H9 (cell line): Measurements from ENCODE around the gene ZNF385D. TPM values are rescaled to one million over a fixed set of nuclear protein-coding genes. Genes with fewer than 3 reads are reported as not detected.

Source experiments
- DNase-seq: peaks from one replicate; pipeline ENCODE4 v3.0.0-alpha.2; 2017
- H2AFZ ChIP-seq: one replicate; pipeline ENCODE4 v1.6.1; 2013; ENCODE audit warnings: mild to moderate bottlenecking, low read length, control low read depth, moderate library complexity
- H2AK5ac ChIP-seq: 2 replicates; pipeline ENCODE4 v1.6.1; 2013; ENCODE audit warnings: low read length, control low read depth, mixed read lengths; ENCODE audit not compliant: insufficient read length
- H2BK120ac ChIP-seq: one replicate; pipeline ENCODE4 v1.6.1; 2013; ENCODE audit warnings: low read depth, mild to moderate bottlenecking, low read length, control low read depth, inconsistent platforms; ENCODE audit not compliant: poor library complexity, severe bottlenecking
- H2BK12ac ChIP-seq: 2 replicates; pipeline ENCODE4 v1.6.1; 2013; ENCODE audit warnings: low read length, control low read depth, mixed read lengths, low read depth; ENCODE audit not compliant: insufficient read length
- H2BK15ac ChIP-seq: 2 replicates; pipeline ENCODE4 v1.6.1; 2013; ENCODE audit warnings: low read depth, low read length, control low read depth
- H2BK20ac ChIP-seq: one replicate; pipeline ENCODE4 v1.6.1; 2013; ENCODE audit warnings: low read depth, mild to moderate bottlenecking, low read length, control low read depth, inconsistent platforms; ENCODE audit not compliant: poor library complexity, severe bottlenecking
- H2BK5ac ChIP-seq: 2 replicates; pipeline ENCODE4 v1.6.1; 2013; ENCODE audit warnings: low read length, control low read depth, mixed read lengths; ENCODE audit not compliant: insufficient read length
- H3K14ac ChIP-seq: 2 replicates; pipeline ENCODE4 v1.6.1; 2013; ENCODE audit warnings: low read length, control low read depth; ENCODE audit not compliant: insufficient read depth
- H3K18ac ChIP-seq: 2 replicates; pipeline ENCODE4 v1.6.1; 2013; ENCODE audit warnings: low read depth, mild to moderate bottlenecking, mixed read lengths, low read length, control low read depth; ENCODE audit not compliant: insufficient read length
- H3K23ac ChIP-seq: 2 replicates; pipeline ENCODE4 v1.6.1; 2013; ENCODE audit warnings: low read length, control low read depth, mixed read lengths, low read depth; ENCODE audit not compliant: insufficient read length
- H3K23me2 ChIP-seq: 2 replicates; pipeline ENCODE4 v1.6.1; 2013; ENCODE audit warnings: low read depth, mild to moderate bottlenecking, mixed read lengths, low read length, control low read depth; ENCODE audit not compliant: insufficient read length, poor library complexity, severe bottlenecking
- H3K27ac ChIP-seq: 2 replicates; pipeline ENCODE4 v1.5.1; 2013; ENCODE audit warnings: low read length, control low read depth, mixed read lengths, low read depth; ENCODE audit not compliant: insufficient read length
- H3K27me3 ChIP-seq: 2 replicates; pipeline ENCODE4 v1.6.1; 2013; ENCODE audit warnings: low read length, control low read depth, inconsistent platforms; ENCODE audit not compliant: insufficient read depth
- H3K4ac ChIP-seq: 2 replicates; pipeline ENCODE4 v1.6.1; 2013; ENCODE audit warnings: low read depth, mild to moderate bottlenecking, control low read depth, inconsistent platforms, low read length, moderate library complexity
- H3K4me1 ChIP-seq: 2 replicates; pipeline ENCODE4 v1.6.1; 2013; ENCODE audit warnings: low read length, control low read depth, inconsistent platforms; ENCODE audit not compliant: insufficient read depth
- H3K4me2 ChIP-seq: 2 replicates; pipeline ENCODE4 v1.6.1; 2013; ENCODE audit warnings: low read length, control low read depth, mixed read lengths; ENCODE audit not compliant: insufficient read length, insufficient read depth
- H3K56ac ChIP-seq: 2 replicates; pipeline ENCODE4 v1.6.1; 2013; ENCODE audit warnings: low read depth, mild to moderate bottlenecking, mixed read lengths, low read length, control low read depth; ENCODE audit not compliant: insufficient read length
- H3K79me1 ChIP-seq: 2 replicates; pipeline ENCODE4 v1.6.1; 2013; ENCODE audit warnings: low read depth, mild to moderate bottlenecking, moderate library complexity, low read length, control low read depth, inconsistent platforms; ENCODE audit not compliant: insufficient read depth, poor library complexity, severe bottlenecking
- H3K79me2 ChIP-seq: 2 replicates; pipeline ENCODE4 v1.6.1; 2013; ENCODE audit warnings: low read length, control low read depth, inconsistent platforms; ENCODE audit not compliant: insufficient read depth
- H3K9ac ChIP-seq: 2 replicates; pipeline ENCODE4 v1.6.1; 2013; ENCODE audit warnings: low read length, control low read depth, mixed read lengths; ENCODE audit not compliant: insufficient read length; ENCODE audit errors: extremely low read depth
- H3K9me3 ChIP-seq: one replicate; pipeline ENCODE4 v1.6.1; 2013; ENCODE audit warnings: low read depth, low read length, inconsistent platforms; ENCODE audit not compliant: control insufficient read depth
- H3T11ph ChIP-seq: one replicate; pipeline ENCODE4 v1.6.1; 2013; ENCODE audit warnings: mild to moderate bottlenecking, low read length, control low read depth, inconsistent platforms
- H4K20me1 ChIP-seq: one replicate; pipeline ENCODE4 v1.6.1; 2013; ENCODE audit not compliant: control insufficient read depth, insufficient read length, insufficient read depth
- H4K5ac ChIP-seq: 2 replicates; pipeline ENCODE4 v1.6.1; 2013; ENCODE audit warnings: low read depth, mild to moderate bottlenecking, mixed read lengths, low read length, control low read depth; ENCODE audit not compliant: insufficient read length
- H4K8ac ChIP-seq: replicated peaks from 2 replicates; pipeline ENCODE4 v1.6.1; 2013; ENCODE audit warnings: low read length, control low read depth, mixed read lengths, low read depth; ENCODE audit not compliant: insufficient read length
- H4K91ac ChIP-seq: 2 replicates; pipeline ENCODE4 v1.6.1; 2013; ENCODE audit warnings: low read depth, mild to moderate bottlenecking, moderate library complexity, mixed read lengths, low read length, control low read depth; ENCODE audit not compliant: insufficient read length
- H3K27ac Mint-ChIP-seq, 3 experiments: 2 replicates in 2 of 3; 3 replicates in 1 of 3; pipeline ENCODE4 v1.8.0; 2020 to 2021; ENCODE audit warnings: mixed read lengths in 3 of 3, mild to moderate bottlenecking in 1 of 3, moderate library complexity in 1 of 3
- H3K27me3 Mint-ChIP-seq: 2 replicates; pipeline ENCODE4 v1.8.0; 2021; ENCODE audit warnings: low read depth, mild to moderate bottlenecking, moderate library complexity, mixed read lengths
- H3K36me3 Mint-ChIP-seq, 3 experiments: 2 replicates in 2 of 3; 3 replicates in 1 of 3; pipeline ENCODE4 v1.8.0; 2020 to 2021; ENCODE audit warnings: low read depth in 3 of 3, mixed read lengths in 3 of 3; ENCODE audit not compliant: insufficient read depth in 1 of 3
- H3K4me1 Mint-ChIP-seq, 2 experiments: 2 replicates each; pipeline ENCODE4 v1.8.0; 2020; ENCODE audit warnings: mixed read lengths in 2 of 2
- H3K4me3 Mint-ChIP-seq, 2 experiments: 2 replicates in 1 of 2; 3 replicates in 1 of 2; pipeline ENCODE4 v1.8.0; 2020 to 2021; ENCODE audit warnings: mild to moderate bottlenecking in 2 of 2, mixed read lengths in 2 of 2, moderate library complexity in 1 of 2
- H3K9me3 Mint-ChIP-seq, 2 experiments: 2 replicates in 1 of 2; 3 replicates in 1 of 2; pipeline ENCODE4 v1.8.0; 2020; ENCODE audit warnings: mild to moderate bottlenecking in 2 of 2, mixed read lengths in 2 of 2, moderate library complexity in 1 of 2
- WGBS: extraction: QIAGEN DNeasy Blood & Tissue Kit; methylation state at CpG from one replicate; pipeline ENCODE4 v1.1.7; 2013; ENCODE audit warnings: missing lambda C conversion rate, low lambda C conversion rate, mixed read lengths; ENCODE audit not compliant: insufficient read length; ENCODE audit errors: extremely low coverage; 5-methylcytosine and 5-hydroxymethylcytosine counted together
- total RNA-seq: library from RNA; stranded (reverse); gene quantifications from 2 replicates; pipeline ENCODE4 v1.2.1, GENCODE V29; 2021
- TF ChIP-seq, protein P1 (sequence below): fragments of 200-600 bp; sonication (generic); conservative IDR thresholded peaks from 3 replicates; pipeline ENCODE4 v1.8.0; 2021; ENCODE audit warnings: antibody characterized with exemption, mild to moderate bottlenecking

ZNF385D gene
- total RNA-seq, 1 experiment from 2014 or later: 1.5 TPM

DNA sequence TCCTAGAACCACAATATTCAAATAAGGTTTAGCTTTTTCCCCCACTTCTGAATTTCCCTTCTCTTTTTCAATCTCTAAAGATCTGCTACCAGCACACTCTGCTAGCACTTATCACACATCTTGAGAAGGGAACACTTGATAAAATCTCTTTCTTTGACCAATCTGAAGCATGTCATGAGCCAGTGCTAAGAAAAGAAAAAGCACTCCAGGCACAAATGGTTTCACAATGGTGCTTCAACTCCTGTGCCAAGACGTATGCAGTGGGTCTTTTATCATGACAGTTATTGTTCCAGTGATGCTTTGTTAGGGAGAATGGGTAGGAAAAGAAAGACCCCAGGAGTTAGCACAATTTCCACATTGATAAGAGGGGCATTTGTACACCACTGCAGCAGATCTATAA, 248.4 kb downstream of the ZNF385D start:
- H3K4me1 Mint-ChIP-seq: peaks cover 16 to 18% of the 10 kb centered on the region in 2 experiments
- WGBS: no CpG with 5 or more reads among the region's 1 CpG
- Histone ChIP-seq H2AFZ (no peak overlapping the region), H3K79me1 (no peaks in the 10 kb centered on the region), H2BK12ac (no peak overlapping the region), H2AK5ac (no peak overlapping the region), H3K4ac (no peak overlapping the region), H3K4me1 (peaks cover 2% of the 10 kb centered on the region; the same call in 1 of the 2 replicates), H4K8ac (no peak overlapping the region), H3K9ac (no peak overlapping the region), H4K5ac (no peak overlapping the region), H4K20me1 (no peaks in the 10 kb centered on the region), H3K9me3 (no peaks in the 10 kb centered on the region), H2BK120ac (no peak overlapping the region), H3K23ac (no peak overlapping the region), H3K56ac (no peak overlapping the region), H3T11ph (no peak overlapping the region), H4K91ac (no peak overlapping the region), H3K4me2 (no peak overlapping the region), H3K79me2 (no peaks in the 10 kb centered on the region), H3K23me2 (no peaks in the 10 kb centered on the region), H3K27ac (no peak overlapping the region), H3K27me3 (no peaks in the 10 kb centered on the region), H2BK5ac (no peak overlapping the region), H2BK20ac (no peak overlapping the region), H3K18ac (no peak overlapping the region), H2BK15ac (no peak overlapping the region), H3K14ac (no peak overlapping the region)
- TF ChIP-seq, protein P1, sequence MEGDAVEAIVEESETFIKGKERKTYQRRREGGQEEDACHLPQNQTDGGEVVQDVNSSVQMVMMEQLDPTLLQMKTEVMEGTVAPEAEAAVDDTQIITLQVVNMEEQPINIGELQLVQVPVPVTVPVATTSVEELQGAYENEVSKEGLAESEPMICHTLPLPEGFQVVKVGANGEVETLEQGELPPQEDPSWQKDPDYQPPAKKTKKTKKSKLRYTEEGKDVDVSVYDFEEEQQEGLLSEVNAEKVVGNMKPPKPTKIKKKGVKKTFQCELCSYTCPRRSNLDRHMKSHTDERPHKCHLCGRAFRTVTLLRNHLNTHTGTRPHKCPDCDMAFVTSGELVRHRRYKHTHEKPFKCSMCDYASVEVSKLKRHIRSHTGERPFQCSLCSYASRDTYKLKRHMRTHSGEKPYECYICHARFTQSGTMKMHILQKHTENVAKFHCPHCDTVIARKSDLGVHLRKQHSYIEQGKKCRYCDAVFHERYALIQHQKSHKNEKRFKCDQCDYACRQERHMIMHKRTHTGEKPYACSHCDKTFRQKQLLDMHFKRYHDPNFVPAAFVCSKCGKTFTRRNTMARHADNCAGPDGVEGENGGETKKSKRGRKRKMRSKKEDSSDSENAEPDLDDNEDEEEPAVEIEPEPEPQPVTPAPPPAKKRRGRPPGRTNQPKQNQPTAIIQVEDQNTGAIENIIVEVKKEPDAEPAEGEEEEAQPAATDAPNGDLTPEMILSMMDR: no peak
- no peaks in the 10 kb centered on the region for H3K27me3 Mint-ChIP-seq
- DNase-seq: no peak
- no peaks in the 10 kb centered on the region; a peak in 1 of 5 replicates for H3K9me3 Mint-ChIP-seq
- H3K4me3 Mint-ChIP-seq: no peak overlapping the region
- H3K27ac Mint-ChIP-seq: peak overlapping the region in 1 of 3 experiments; percentile 9; a peak in 1 of 7 replicates
- no peaks in the 10 kb centered on the region for H3K36me3 Mint-ChIP-seq
